DND-41 (cell line): ENCODE data around the gene ID3.
"Not testable (repeated sequence)": the region's sequence is repeated elsewhere in the genome, so short reads cannot be mapped to it uniquely, and the experiment has no call there.

ENCODE experiments used
- EZH2 ChIP-seq: IDR thresholded peaks from 3 replicates; pipeline ENCODE4 v1.6.1; 2012; ENCODE audit warnings: borderline replicate concordance, low read depth, mild to moderate bottlenecking, moderate library complexity, low read length, inconsistent platforms; ENCODE audit not compliant: severe bottlenecking
- TF ChIP-seq, protein P1 (sequence below): IDR thresholded peaks from 2 replicates; pipeline ENCODE4 v1.5.1; 2012; ENCODE audit warnings: borderline replicate concordance, low read length, moderate library complexity, mild to moderate bottlenecking; ENCODE audit not compliant: poor library complexity, severe bottlenecking; ENCODE audit errors: extremely low read depth

DNA sequence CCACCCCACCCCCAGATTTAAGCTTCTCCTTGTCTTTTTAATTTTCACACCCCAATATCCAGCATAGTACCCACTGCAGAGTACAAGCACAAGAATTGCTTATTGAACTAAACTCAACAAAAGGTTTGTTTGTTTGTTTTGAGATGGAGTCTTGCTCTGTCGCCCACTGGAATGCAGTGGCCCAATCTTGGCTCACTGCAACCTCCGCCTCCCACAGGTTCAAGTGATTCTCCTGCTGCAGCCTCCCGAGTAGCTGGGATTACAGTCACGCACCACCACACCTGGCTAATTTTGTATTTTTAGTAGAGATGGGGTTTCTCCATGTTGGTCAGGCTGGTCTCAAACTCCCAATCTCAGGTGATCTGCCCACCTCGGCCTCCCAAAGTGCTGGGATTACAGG lies 16.4 kb downstream of the ID3 start:
- TF ChIP-seq, protein P1, sequence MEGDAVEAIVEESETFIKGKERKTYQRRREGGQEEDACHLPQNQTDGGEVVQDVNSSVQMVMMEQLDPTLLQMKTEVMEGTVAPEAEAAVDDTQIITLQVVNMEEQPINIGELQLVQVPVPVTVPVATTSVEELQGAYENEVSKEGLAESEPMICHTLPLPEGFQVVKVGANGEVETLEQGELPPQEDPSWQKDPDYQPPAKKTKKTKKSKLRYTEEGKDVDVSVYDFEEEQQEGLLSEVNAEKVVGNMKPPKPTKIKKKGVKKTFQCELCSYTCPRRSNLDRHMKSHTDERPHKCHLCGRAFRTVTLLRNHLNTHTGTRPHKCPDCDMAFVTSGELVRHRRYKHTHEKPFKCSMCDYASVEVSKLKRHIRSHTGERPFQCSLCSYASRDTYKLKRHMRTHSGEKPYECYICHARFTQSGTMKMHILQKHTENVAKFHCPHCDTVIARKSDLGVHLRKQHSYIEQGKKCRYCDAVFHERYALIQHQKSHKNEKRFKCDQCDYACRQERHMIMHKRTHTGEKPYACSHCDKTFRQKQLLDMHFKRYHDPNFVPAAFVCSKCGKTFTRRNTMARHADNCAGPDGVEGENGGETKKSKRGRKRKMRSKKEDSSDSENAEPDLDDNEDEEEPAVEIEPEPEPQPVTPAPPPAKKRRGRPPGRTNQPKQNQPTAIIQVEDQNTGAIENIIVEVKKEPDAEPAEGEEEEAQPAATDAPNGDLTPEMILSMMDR, result not testable (repeated sequence)
- TF ChIP-seq EZH2, result not testable (repeated sequence)
